ENCODE measurements around the gene PIWIL4. TPM values are rescaled to one million over a fixed set of nuclear protein-coding genes. Genes with fewer than 3 reads are reported as not detected.
A peak's percentile ranks its signal among the peaks of the same experiment; 100 is the strongest.

Gene PIWIL4
- total and polyA plus RNA-seq, 9 of the 15 experiments (the other 6 are each of a cell fraction or from before 2014, with no cell fraction given), result 6.3 to 17.0 (median 10.8) TPM

- no peak for TF ChIP-seq THRB (CRISPR knock-in tag; conservative IDR thresholded peaks at IDR 0.05)
- peak; percentile 90 for TF ChIP-seq RBFOX2 (IDR thresholded peaks at IDR 0.05; ENCODE audit: low read depth, low read length)
- no peak for TF ChIP-seq ZC3H11A (IDR thresholded peaks at IDR 0.05; ENCODE audit: low read depth, low read length)
- peak; percentile 23; the same call in 1 of the 2 replicates for TF ChIP-seq ATF7 (IDR thresholded peaks at IDR 0.05)
- no peak for TF ChIP-seq TCFL5 (CRISPR knock-in tag; conservative IDR thresholded peaks at IDR 0.05)
- TF ChIP-seq ZNF316 (IDR thresholded peaks at IDR 0.05), result no peak
- no peak for TF ChIP-seq NR2C1 (IDR thresholded peaks at IDR 0.05)
- peak; percentile 40; the same call in 1 of the 2 replicates for TF ChIP-seq NR2C1 (tag; IDR thresholded peaks at IDR 0.05)
- TF ChIP-seq LARP7 (IDR thresholded peaks at IDR 0.05), result no peak
- TF ChIP-seq, protein P1, sequence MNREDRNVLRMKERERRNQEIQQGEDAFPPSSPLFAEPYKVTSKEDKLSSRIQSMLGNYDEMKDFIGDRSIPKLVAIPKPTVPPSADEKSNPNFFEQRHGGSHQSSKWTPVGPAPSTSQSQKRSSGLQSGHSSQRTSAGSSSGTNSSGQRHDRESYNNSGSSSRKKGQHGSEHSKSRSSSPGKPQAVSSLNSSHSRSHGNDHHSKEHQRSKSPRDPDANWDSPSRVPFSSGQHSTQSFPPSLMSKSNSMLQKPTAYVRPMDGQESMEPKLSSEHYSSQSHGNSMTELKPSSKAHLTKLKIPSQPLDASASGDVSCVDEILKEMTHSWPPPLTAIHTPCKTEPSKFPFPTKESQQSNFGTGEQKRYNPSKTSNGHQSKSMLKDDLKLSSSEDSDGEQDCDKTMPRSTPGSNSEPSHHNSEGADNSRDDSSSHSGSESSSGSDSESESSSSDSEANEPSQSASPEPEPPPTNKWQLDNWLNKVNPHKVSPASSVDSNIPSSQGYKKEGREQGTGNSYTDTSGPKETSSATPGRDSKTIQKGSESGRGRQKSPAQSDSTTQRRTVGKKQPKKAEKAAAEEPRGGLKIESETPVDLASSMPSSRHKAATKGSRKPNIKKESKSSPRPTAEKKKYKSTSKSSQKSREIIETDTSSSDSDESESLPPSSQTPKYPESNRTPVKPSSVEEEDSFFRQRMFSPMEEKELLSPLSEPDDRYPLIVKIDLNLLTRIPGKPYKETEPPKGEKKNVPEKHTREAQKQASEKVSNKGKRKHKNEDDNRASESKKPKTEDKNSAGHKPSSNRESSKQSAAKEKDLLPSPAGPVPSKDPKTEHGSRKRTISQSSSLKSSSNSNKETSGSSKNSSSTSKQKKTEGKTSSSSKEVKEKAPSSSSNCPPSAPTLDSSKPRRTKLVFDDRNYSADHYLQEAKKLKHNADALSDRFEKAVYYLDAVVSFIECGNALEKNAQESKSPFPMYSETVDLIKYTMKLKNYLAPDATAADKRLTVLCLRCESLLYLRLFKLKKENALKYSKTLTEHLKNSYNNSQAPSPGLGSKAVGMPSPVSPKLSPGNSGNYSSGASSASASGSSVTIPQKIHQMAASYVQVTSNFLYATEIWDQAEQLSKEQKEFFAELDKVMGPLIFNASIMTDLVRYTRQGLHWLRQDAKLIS (CRISPR knock-in tag; IDR thresholded peaks at IDR 0.05), result no peak
- no peak for TF ChIP-seq NFYB (IDR thresholded peaks at IDR 0.05; ENCODE audit: extremely low read depth, insufficient read length)
- TF ChIP-seq, protein P2, sequence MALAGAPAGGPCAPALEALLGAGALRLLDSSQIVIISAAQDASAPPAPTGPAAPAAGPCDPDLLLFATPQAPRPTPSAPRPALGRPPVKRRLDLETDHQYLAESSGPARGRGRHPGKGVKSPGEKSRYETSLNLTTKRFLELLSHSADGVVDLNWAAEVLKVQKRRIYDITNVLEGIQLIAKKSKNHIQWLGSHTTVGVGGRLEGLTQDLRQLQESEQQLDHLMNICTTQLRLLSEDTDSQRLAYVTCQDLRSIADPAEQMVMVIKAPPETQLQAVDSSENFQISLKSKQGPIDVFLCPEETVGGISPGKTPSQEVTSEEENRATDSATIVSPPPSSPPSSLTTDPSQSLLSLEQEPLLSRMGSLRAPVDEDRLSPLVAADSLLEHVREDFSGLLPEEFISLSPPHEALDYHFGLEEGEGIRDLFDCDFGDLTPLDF (CRISPR knock-in tag; IDR thresholded peaks at IDR 0.05), result 0 out of 2 replicates have a peak, but pooled peaks have one; percentile 48
- TF ChIP-seq ZNF282 (CRISPR knock-in tag; IDR thresholded peaks at IDR 0.05), result no peak
- TF ChIP-seq MYNN (IDR thresholded peaks at IDR 0.05), result no peak
- no peak for TF ChIP-seq MYNN (CRISPR knock-in tag; IDR thresholded peaks at IDR 0.05)
- TF ChIP-seq ZNF224 (CRISPR knock-in tag; IDR thresholded peaks at IDR 0.05), result no peak
- peak; percentile 47 for TF ChIP-seq POLR2H (tag; IDR thresholded peaks at IDR 0.05; ENCODE audit: low read depth)
- TF ChIP-seq HNRNPL (IDR thresholded peaks at IDR 0.05; ENCODE audit: low read depth, low read length), result no peak
- TF ChIP-seq BDP1 (IDR thresholded peaks at IDR 0.05; ENCODE audit: insufficient read depth, insufficient read length), result no peak
- TF ChIP-seq POLR2B (IDR thresholded peaks at IDR 0.05; ENCODE audit: low read depth, partially characterized antibody), result no peak
- no peak for TF ChIP-seq ZNF785 (CRISPR knock-in tag; IDR thresholded peaks at IDR 0.05)
- no peak for TF ChIP-seq ZNF561 (CRISPR knock-in tag; conservative IDR thresholded peaks at IDR 0.05)
- TF ChIP-seq NKRF (IDR thresholded peaks at IDR 0.05; ENCODE audit: borderline replicate concordance), result 0 out of 2 replicates have a peak, but pooled peaks have one; percentile 36
- no peak for TF ChIP-seq ESRRA (IDR thresholded peaks at IDR 0.05; ENCODE audit: borderline replicate concordance, low read depth)
These were observed at the start of gene PIWIL4 (continued) for GRCh38 chr11:94567181-94567670.
